WTC11 (cell line): ENCODE results near the gene ANKRD13A.

Source experiments
- ETV6 ChIP-seq: sonication (generic); formaldehyde crosslinking; IDR thresholded peaks from 2 replicates; pipeline ENCODE4 v1.8.1; 2022; ENCODE audit warnings: mild to moderate bottlenecking, missing genetic modification reagents
- FOXK1 ChIP-seq: sonication (generic); formaldehyde crosslinking; IDR thresholded peaks from 2 replicates; pipeline ENCODE4 v1.8.0; 2022; ENCODE audit warnings: mild to moderate bottlenecking, moderate library complexity, missing genetic modification reagents
- HMGXB4 ChIP-seq: sonication (generic); formaldehyde crosslinking; IDR thresholded peaks from 2 replicates; pipeline ENCODE4 v1.8.1; 2023; ENCODE audit warnings: mild to moderate bottlenecking, moderate library complexity, missing genetic modification reagents
- KAT7 ChIP-seq: sonication (generic); formaldehyde crosslinking; IDR thresholded peaks from 2 replicates; pipeline ENCODE4 v1.8.1; 2023; ENCODE audit warnings: missing genetic modification reagents, mild to moderate bottlenecking, borderline replicate concordance
- PRDM15 ChIP-seq: sonication (generic); formaldehyde crosslinking; IDR thresholded peaks from 2 replicates; pipeline ENCODE4 v1.8.0; 2022; ENCODE audit warnings: missing genetic modification reagents
- SP1 ChIP-seq: sonication (generic); formaldehyde crosslinking; conservative IDR thresholded peaks from 2 replicates; pipeline ENCODE4 v1.8.1; 2022; ENCODE audit warnings: missing genetic modification reagents
- ZNF416 ChIP-seq: fragments of 250-450 bp; sonication (Bioruptor Pico); IDR thresholded peaks from 2 replicates; pipeline ENCODE4 v1.9.0; 2021; ENCODE audit warnings: mild to moderate bottlenecking, inconsistent platforms
- TF ChIP-seq, protein P1 (sequence below): fragments of 200-600 bp; IDR thresholded peaks from 2 replicates; pipeline ENCODE4 v1.8.0; 2022; ENCODE audit warnings: antibody characterized with exemption
- TF ChIP-seq, protein P2 (sequence below): sonication (generic); formaldehyde crosslinking; IDR thresholded peaks from 2 replicates; pipeline ENCODE4 v1.8.1; 2022; ENCODE audit warnings: low read depth, mild to moderate bottlenecking, moderate library complexity, missing genetic modification reagents, borderline replicate concordance

DNA sequence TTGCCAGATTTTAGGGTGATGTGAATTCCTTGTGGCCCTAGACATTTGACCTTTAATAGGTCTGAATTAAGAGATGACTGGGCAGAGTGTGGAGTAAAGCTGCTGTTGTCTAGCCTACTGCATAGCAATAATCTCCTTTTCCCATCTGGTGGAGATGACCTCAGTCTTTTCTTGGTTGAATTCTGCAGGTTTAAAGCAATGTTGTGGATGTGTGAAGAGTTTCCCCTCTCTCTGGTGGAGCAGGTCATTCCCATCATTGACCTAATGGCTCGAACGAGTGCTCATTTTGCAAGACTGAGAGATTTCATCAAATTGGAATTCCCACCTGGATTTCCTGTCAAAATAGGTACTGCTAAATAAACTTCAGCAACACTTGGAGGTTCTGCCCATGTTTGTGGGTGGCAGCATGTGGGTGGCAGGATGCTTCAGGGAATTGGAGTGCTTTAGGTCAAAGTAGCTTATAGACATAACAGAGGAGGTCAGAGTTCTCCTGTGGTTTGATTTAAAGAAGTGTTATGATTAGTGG lies 30.1 kb downstream of the ANKRD13A start:
- TF ChIP-seq ZNF416 (no peak), HMGXB4 (CRISPR knock-in tag) (no peak), ETV6 (CRISPR knock-in tag) (no peak), FOXK1 (CRISPR knock-in tag) (no peak), PRDM15 (CRISPR knock-in tag) (no peak), KAT7 (no peak), SP1 (CRISPR knock-in tag) (no peak)
- TF ChIP-seq, protein P1, sequence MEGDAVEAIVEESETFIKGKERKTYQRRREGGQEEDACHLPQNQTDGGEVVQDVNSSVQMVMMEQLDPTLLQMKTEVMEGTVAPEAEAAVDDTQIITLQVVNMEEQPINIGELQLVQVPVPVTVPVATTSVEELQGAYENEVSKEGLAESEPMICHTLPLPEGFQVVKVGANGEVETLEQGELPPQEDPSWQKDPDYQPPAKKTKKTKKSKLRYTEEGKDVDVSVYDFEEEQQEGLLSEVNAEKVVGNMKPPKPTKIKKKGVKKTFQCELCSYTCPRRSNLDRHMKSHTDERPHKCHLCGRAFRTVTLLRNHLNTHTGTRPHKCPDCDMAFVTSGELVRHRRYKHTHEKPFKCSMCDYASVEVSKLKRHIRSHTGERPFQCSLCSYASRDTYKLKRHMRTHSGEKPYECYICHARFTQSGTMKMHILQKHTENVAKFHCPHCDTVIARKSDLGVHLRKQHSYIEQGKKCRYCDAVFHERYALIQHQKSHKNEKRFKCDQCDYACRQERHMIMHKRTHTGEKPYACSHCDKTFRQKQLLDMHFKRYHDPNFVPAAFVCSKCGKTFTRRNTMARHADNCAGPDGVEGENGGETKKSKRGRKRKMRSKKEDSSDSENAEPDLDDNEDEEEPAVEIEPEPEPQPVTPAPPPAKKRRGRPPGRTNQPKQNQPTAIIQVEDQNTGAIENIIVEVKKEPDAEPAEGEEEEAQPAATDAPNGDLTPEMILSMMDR = no peak
- TF ChIP-seq, protein P2, sequence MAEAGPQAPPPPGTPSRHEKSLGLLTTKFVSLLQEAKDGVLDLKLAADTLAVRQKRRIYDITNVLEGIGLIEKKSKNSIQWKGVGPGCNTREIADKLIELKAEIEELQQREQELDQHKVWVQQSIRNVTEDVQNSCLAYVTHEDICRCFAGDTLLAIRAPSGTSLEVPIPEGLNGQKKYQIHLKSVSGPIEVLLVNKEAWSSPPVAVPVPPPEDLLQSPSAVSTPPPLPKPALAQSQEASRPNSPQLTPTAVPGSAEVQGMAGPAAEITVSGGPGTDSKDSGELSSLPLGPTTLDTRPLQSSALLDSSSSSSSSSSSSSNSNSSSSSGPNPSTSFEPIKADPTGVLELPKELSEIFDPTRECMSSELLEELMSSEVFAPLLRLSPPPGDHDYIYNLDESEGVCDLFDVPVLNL (CRISPR knock-in tag) = no peak
